HepG2 (cell line): Measurements from ENCODE around the gene EPHB4. TPM values are rescaled to one million over a fixed set of nuclear protein-coding genes. Genes with fewer than 3 reads are reported as not detected.
A peak's percentile ranks its signal among the peaks of the same experiment; 100 is the strongest.

Experiments
- ATAC-seq: fragments of 200-7000 bp; cut with Tn5 transposase; 3 replicates; pipeline ENCODE4 v1.9.1; 2020; ENCODE audit warnings: mild to moderate bottlenecking, moderate library complexity
- BruUV-seq: library from RNA; stranded (reverse); fragments of 400-500 nt; replicated peaks from 2 replicates; lab custom pipeline; 2021; lab: Mats Ljungman, UMichigan
- CTCF ChIA-PET: fragments of 300-600 bp; formaldehyde crosslinking; extraction: SDS; loops from one replicate; lab custom pipeline; 2021; ENCODE audit warnings: low total read pairs, inconsistent platforms, low intra/inter-chr PET ratio; lab: Yijun Ruan, JAX
- POLR2A ChIA-PET: fragments of 350-600 bp; sonication (Branson Sonifier 250); formaldehyde crosslinking; loops from one replicate; lab custom pipeline; 2020; ENCODE audit warnings: antibody characterized with exemption, inconsistent platforms; lab: Yijun Ruan, JAX
- DNase-seq: peaks from one replicate; pipeline ENCODE4 v3.0.0-alpha.2; 2015; ENCODE audit warnings: low spot score
- FAIRE-seq: peaks from 3 replicates; lab custom pipeline; 2011; peaks lifted over from hg19 to GRCh38; lab: Jason Lieb, UNC
- H2AFZ ChIP-seq: one replicate; pipeline ENCODE4 v1.6.1; 2011; ENCODE audit warnings: low read length, inconsistent platforms
- H3K27ac ChIP-seq: fragments of 300-600 bp; 3 replicates; pipeline ENCODE4 v1.8.0; 2011; ENCODE audit warnings: mixed run types, mild to moderate bottlenecking, mixed read lengths, low read length, inconsistent platforms; ENCODE audit not compliant: insufficient read depth; ENCODE audit errors: extremely low read length
- H3K27me3 ChIP-seq, 2 experiments: fragments of 200-600 bp in 1 of 2; 2 replicates in 1 of 2; 3 replicates in 1 of 2; pipeline versions ENCODE4 v1.6.0 to v1.8.0; 2011; ENCODE audit warnings: low read length in 2 of 2, mild to moderate bottlenecking in 2 of 2, moderate library complexity in 2 of 2, inconsistent platforms in 1 of 2; ENCODE audit not compliant: insufficient read depth in 2 of 2, control insufficient read depth in 1 of 2
- H3K36me3 ChIP-seq, 2 experiments: fragments of 200-600 bp in 1 of 2; replicated peaks in 1 of 2; 2 replicates in 1 of 2; 3 replicates in 1 of 2; pipeline versions ENCODE4 v1.5.1 to v1.8.0; 2011; ENCODE audit warnings: low read length in 2 of 2, inconsistent platforms in 1 of 2; ENCODE audit not compliant: insufficient read depth in 2 of 2, control insufficient read depth in 1 of 2
- H3K4me1 ChIP-seq: 2 replicates; pipeline ENCODE4 v1.5.1; 2012; ENCODE audit warnings: low read length, inconsistent platforms; ENCODE audit not compliant: insufficient read depth
- H3K4me2 ChIP-seq: 2 replicates; pipeline ENCODE4 v1.6.0; 2011; ENCODE audit warnings: low read depth, low read length, inconsistent platforms
- H3K4me3 ChIP-seq, 3 experiments: fragments of 200-600 bp in 1 of 3; sonication (generic), shearing (Covaris generic) in 1 of 3; replicated peaks in 1 of 3; 2 replicates each; pipeline ENCODE4 v1.5.1; 2011 to 2016; ENCODE audit warnings: low read length in 3 of 3, inconsistent platforms in 2 of 3, low read depth in 2 of 3, mild to moderate bottlenecking in 2 of 3, control low read depth in 1 of 3, mixed read lengths in 1 of 3; ENCODE audit not compliant: insufficient read depth in 1 of 3
- H3K79me2 ChIP-seq: one replicate; pipeline ENCODE4 v1.6.1; 2011; ENCODE audit warnings: low read length, inconsistent platforms; ENCODE audit not compliant: insufficient read depth
- H3K9ac ChIP-seq: 2 replicates; pipeline ENCODE4 v1.6.0; 2011; ENCODE audit warnings: mild to moderate bottlenecking, low read depth, low read length, inconsistent platforms; ENCODE audit not compliant: insufficient read depth
- H3K9me3 ChIP-seq: 2 replicates; pipeline ENCODE4 v1.5.1; 2012; ENCODE audit warnings: mild to moderate bottlenecking, low read length
- H4K20me1 ChIP-seq: 2 replicates; pipeline ENCODE4 v1.6.0; 2011; ENCODE audit warnings: inconsistent platforms, mild to moderate bottlenecking, low read length, moderate library complexity; ENCODE audit not compliant: insufficient read depth
- GABPA ChIP-seq, 2 experiments: IDR thresholded peaks; 2 replicates each; pipeline ENCODE4 v1.6.1; 2011 to 2016; ENCODE audit warnings: low read depth in 2 of 2, low read length in 1 of 2, missing biosample characterization in 1 of 2, missing genetic modification characterization in 1 of 2
- TAF15 ChIP-seq: fragments of 200-400 bp; formaldehyde crosslinking; IDR thresholded peaks from one replicate; pipeline ENCODE4 v1.6.1; 2018; ENCODE audit warnings: mild to moderate bottlenecking, low read depth, low read length; ENCODE audit not compliant: poor library complexity, severe bottlenecking
- ZNF121 ChIP-seq: sonication (generic); formaldehyde crosslinking; IDR thresholded peaks from 2 replicates; pipeline ENCODE4 v1.5.0; 2020; ENCODE audit warnings: mild to moderate bottlenecking, missing genetic modification reagents
- ZNF720 ChIP-seq: sonication (generic); formaldehyde crosslinking; IDR thresholded peaks from 2 replicates; pipeline ENCODE4 v1.4.0; 2020; ENCODE audit warnings: missing genetic modification reagents
- WGBS: methylation state at CpG from one replicate; pipeline ENCODE4 v1.1.6; 2017; ENCODE audit warnings: low lambda C conversion rate; 5-methylcytosine and 5-hydroxymethylcytosine counted together
- in situ Hi-C: cut with HindIII; loops from 2 replicates; pipeline ENCODE4 v1.10.0; 2017; ENCODE audit warnings: low pct_unique_long_range_greater_than_20kb; ENCODE audit not compliant: extremely low pct_ligation_motif_present
- intact Hi-C: fragments of 100-400 bp; cut with micrococcal nuclease; formaldehyde crosslinking; loops from one replicate; pipeline ENCODE4 v1.10.0; 2022; ENCODE audit not compliant: unreplicated experiment
- polyA plus RNA-seq, 8 experiments: library from polyadenylated mRNA; depleted of rRNA in 3 of 8; stranded (reverse) in 7 of 8; unstranded in 1 of 8; fragments of >200 nt; fragmentation: Illumina TruSeq in 4 of 8; extraction: Trizol in 4 of 8; gene quantifications; 2 replicates each; pipeline versions ENCODE4 v1.2.1 to v1.2.3, GENCODE V29; 2011 to 2016; ENCODE audit warnings: low read depth in 4 of 8, missing spikeins in 1 of 8, mixed read lengths in 1 of 8; ENCODE audit not compliant: insufficient read depth in 1 of 8
- total RNA-seq, 5 experiments: library from RNA; depleted of rRNA; stranded (reverse); fragments of >200 nt; fragmentation: Illumina TruSeq; extraction: Trizol; gene quantifications; 2 replicates each; pipeline ENCODE4 v1.2.3, GENCODE V29; 2016; ENCODE audit warnings: low read depth in 1 of 5
- TF ChIP-seq, protein P1 (sequence below): sonication (generic); formaldehyde crosslinking; IDR thresholded peaks from 2 replicates; pipeline ENCODE4 v1.5.0; 2020; ENCODE audit warnings: mild to moderate bottlenecking, missing genetic modification reagents

Gene EPHB4
- total and polyA plus RNA-seq, 2 of the 13 experiments (the other 11 are each of a cell fraction or from before 2014, with no cell fraction given): 61.4 to 69.6 TPM

DNA sequence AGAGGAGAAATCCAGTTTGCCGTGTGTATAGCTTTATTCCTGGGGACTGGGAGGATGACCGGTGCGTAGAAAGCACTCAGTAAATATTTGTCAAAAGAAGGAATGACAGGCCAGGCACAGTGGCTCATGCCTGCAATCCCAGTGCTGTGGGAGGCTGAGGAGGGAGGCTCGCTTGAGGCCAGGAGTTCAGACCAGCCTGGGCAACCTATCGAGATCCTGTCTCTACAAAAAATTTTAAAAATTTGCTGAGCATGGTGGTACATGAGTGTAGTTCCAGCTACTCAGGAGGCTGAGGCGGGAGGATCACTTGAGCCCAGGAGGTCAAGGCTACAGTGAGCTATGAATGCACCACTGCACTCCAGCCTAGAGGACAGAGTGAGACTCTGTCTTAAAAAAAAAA is 15.8 kb downstream of the EPHB4 start:
- DNase-seq (no peak), FAIRE-seq (no peak), ATAC-seq (no peak)
- no TSS peak for BruUV-seq
- CTCF ChIA-PET: no interaction called here
- H3K4me3 ChIP-seq: no peak overlapping the region
- intact Hi-C loops (no loop called here), in situ Hi-C loops (no loop called here)
- H3K4me2 ChIP-seq: no peak overlapping the region
- TF ChIP-seq ZNF121 (CRISPR knock-in tag) (peak; percentile 47; the same call in 1 of the 2 replicates), TAF15 (no peak), GABPA (IDR thresholded peaks at IDR 0.05; ENCODE audit: low read depth, low read length) (no peak), GABPA (CRISPR knock-in tag; IDR thresholded peaks at IDR 0.05; ENCODE audit: low read depth) (no peak), ZNF720 (CRISPR knock-in tag) (no peak)
- TF ChIP-seq, protein P1, sequence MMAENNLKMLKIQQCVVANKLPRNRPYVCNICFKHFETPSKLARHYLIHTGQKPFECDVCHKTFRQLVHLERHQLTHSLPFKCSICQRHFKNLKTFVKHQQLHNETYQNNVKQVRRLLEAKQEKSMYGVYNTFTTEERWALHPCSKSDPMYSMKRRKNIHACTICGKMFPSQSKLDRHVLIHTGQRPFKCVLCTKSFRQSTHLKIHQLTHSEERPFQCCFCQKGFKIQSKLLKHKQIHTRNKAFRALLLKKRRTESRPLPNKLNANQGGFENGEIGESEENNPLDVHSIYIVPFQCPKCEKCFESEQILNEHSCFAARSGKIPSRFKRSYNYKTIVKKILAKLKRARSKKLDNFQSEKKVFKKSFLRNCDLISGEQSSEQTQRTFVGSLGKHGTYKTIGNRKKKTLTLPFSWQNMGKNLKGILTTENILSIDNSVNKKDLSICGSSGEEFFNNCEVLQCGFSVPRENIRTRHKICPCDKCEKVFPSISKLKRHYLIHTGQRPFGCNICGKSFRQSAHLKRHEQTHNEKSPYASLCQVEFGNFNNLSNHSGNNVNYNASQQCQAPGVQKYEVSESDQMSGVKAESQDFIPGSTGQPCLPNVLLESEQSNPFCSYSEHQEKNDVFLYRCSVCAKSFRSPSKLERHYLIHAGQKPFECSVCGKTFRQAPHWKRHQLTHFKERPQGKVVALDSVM (CRISPR knock-in tag): peak; percentile 98
- no peaks in the 10 kb centered on the region for H3K9me3 ChIP-seq
- H3K36me3 ChIP-seq: peaks cover 24 to 73% of the 10 kb centered on the region in 2 experiments; a peak in 4 of 5 replicates
- no peaks in the 10 kb centered on the region; the same call in 1 of the 2 replicates for H4K20me1 ChIP-seq
- no peaks in the 10 kb centered on the region for H3K27me3 ChIP-seq
- no peak overlapping the region for H3K27ac ChIP-seq
- WGBS: 84% methylated on average over 6 of the region's 6 CpGs
- H2AFZ ChIP-seq: no peak overlapping the region
- H3K79me2 ChIP-seq: no peaks in the 10 kb centered on the region
- H3K4me1 ChIP-seq: peaks cover 54% of the 10 kb centered on the region
- H3K9ac ChIP-seq: no peak overlapping the region
- POLR2A ChIA-PET: interaction anchor here (1.2 kb wide), 1 partner anchor 20 kb away, joined by 3 read pairs; no protein-coding TSS in a partner anchor
